CD14-positive monocyte (primary cell): Measurements from ENCODE around the gene SLC35F4. TPM values are rescaled to one million over a fixed set of nuclear protein-coding genes. Genes with fewer than 3 reads are reported as not detected.

ENCODE experiments used
- DNase-seq, 3 donors: peaks; one replicate each; pipeline ENCODE4 v3.0.0-alpha.2; 2011 to 2022
- H2AFZ ChIP-seq: 2 replicates; pipeline ENCODE4 v1.6.0; 2012; ENCODE audit warnings: mild to moderate bottlenecking, low read depth, low read length, inconsistent platforms; ENCODE audit not compliant: insufficient read depth, poor library complexity, severe bottlenecking
- H3K27ac ChIP-seq, 2 donors: 1 replicate in 1 of 2; 2 replicates in 1 of 2; pipeline ENCODE4 v1.5.1; 2012 to 2013; ENCODE audit warnings: low read length in 2 of 2, control low read depth in 1 of 2, inconsistent platforms in 1 of 2, low read depth in 1 of 2, mild to moderate bottlenecking in 1 of 2
- H3K27me3 ChIP-seq, 2 donors: one replicate each; pipeline versions ENCODE4 v1.6.0 to v1.6.1; 2011 to 2013; ENCODE audit warnings: low read length in 2 of 2; ENCODE audit not compliant: control insufficient read depth in 2 of 2, insufficient read depth in 2 of 2
- H3K36me3 ChIP-seq, 2 donors: replicated peaks in 1 of 2; 1 replicate in 1 of 2; 2 replicates in 1 of 2; pipeline versions ENCODE4 v1.5.1 to v1.6.1; 2012 to 2013; ENCODE audit warnings: low read length in 2 of 2, control low read depth in 1 of 2, inconsistent platforms in 1 of 2, mild to moderate bottlenecking in 1 of 2; ENCODE audit not compliant: insufficient read depth in 2 of 2, control insufficient read depth in 1 of 2
- H3K4me1 ChIP-seq, 2 donors: 1 replicate in 1 of 2; 2 replicates in 1 of 2; pipeline versions ENCODE4 v1.5.1 to v1.6.1; 2012 to 2013; ENCODE audit warnings: low read length in 2 of 2, control low read depth in 1 of 2, inconsistent platforms in 1 of 2, mild to moderate bottlenecking in 1 of 2, moderate library complexity in 1 of 2; ENCODE audit not compliant: insufficient read depth in 2 of 2, control insufficient read depth in 1 of 2
- H3K4me2 ChIP-seq: replicated peaks from 2 replicates; pipeline ENCODE3; 2012; ENCODE audit warnings: low read length, moderate library complexity, mild to moderate bottlenecking; ENCODE audit not compliant: poor library complexity, severe bottlenecking; ENCODE audit errors: extremely low read depth
- H3K4me3 ChIP-seq, 3 experiments: fragments of 200-600 bp in 1 of 3; sonication (generic) in 1 of 3; replicated peaks in 1 of 3; 1 replicate in 2 of 3; 2 replicates in 1 of 3; pipeline ENCODE4 v1.5.1; 2011 to 2013; ENCODE audit warnings: low read length in 3 of 3, mild to moderate bottlenecking in 3 of 3, control low read depth in 2 of 3, low read depth in 2 of 3, inconsistent platforms in 1 of 3, moderate library complexity in 1 of 3
- H3K79me2 ChIP-seq: 2 replicates; pipeline ENCODE4 v1.6.0; 2012; ENCODE audit warnings: mild to moderate bottlenecking, control low read depth, inconsistent platforms, low read length, moderate library complexity; ENCODE audit not compliant: insufficient read depth
- H3K9ac ChIP-seq: 2 replicates; pipeline ENCODE4 v1.6.0; 2017; ENCODE audit warnings: low read length, mild to moderate bottlenecking; ENCODE audit not compliant: insufficient read depth, poor library complexity, severe bottlenecking
- H3K9me3 ChIP-seq, 2 donors: replicated peaks in 1 of 2; 1 replicate in 1 of 2; 2 replicates in 1 of 2; pipeline versions ENCODE4 v1.5.1 to v1.6.1; 2012 to 2013; ENCODE audit warnings: low read length in 2 of 2, control low read depth in 1 of 2; ENCODE audit not compliant: control insufficient read depth in 1 of 2, insufficient read depth in 1 of 2
- H4K20me1 ChIP-seq: 2 replicates; pipeline ENCODE4 v1.6.0; 2012; ENCODE audit warnings: mild to moderate bottlenecking, low read length, control low read depth, moderate library complexity; ENCODE audit not compliant: insufficient read depth
- H3K27ac Mint-ChIP-seq, 7 donors: one replicate each; pipeline ENCODE4 v1.8.0; 2020; ENCODE audit warnings: mild to moderate bottlenecking in 7 of 7, mixed read lengths in 7 of 7, moderate library complexity in 6 of 7, inconsistent platforms in 2 of 7
- H3K27me3 Mint-ChIP-seq, 3 donors: one replicate each; pipeline ENCODE4 v1.8.0; 2021 to 2022; ENCODE audit warnings: low read depth in 3 of 3, mild to moderate bottlenecking in 3 of 3, mixed read lengths in 3 of 3, moderate library complexity in 3 of 3, inconsistent platforms in 1 of 3
- H3K36me3 Mint-ChIP-seq, 2 donors: one replicate each; pipeline ENCODE4 v1.8.0; 2020; ENCODE audit warnings: mixed read lengths in 2 of 2, inconsistent platforms in 1 of 2, mild to moderate bottlenecking in 1 of 2
- H3K4me1 Mint-ChIP-seq: one replicate; pipeline ENCODE4 v1.8.0; 2020; ENCODE audit warnings: mild to moderate bottlenecking, mixed read lengths
- H3K4me3 Mint-ChIP-seq, 2 donors: one replicate each; pipeline ENCODE4 v1.8.0; 2020; ENCODE audit warnings: mild to moderate bottlenecking in 2 of 2, mixed read lengths in 2 of 2, moderate library complexity in 1 of 2
- H3K9me3 Mint-ChIP-seq, 7 donors: one replicate each; pipeline ENCODE4 v1.8.0; 2020 to 2022; ENCODE audit warnings: mixed read lengths in 7 of 7, mild to moderate bottlenecking in 6 of 7, moderate library complexity in 6 of 7, inconsistent platforms in 2 of 7
- WGBS: methylation state at CpG from one replicate; pipeline ENCODE4 v1.1.5; 2013; ENCODE audit warnings: missing lambda C conversion rate; ENCODE audit not compliant: insufficient coverage; 5-methylcytosine and 5-hydroxymethylcytosine counted together
- intact Hi-C, 2 donors: fragments of 100-400 bp; cut with micrococcal nuclease; formaldehyde crosslinking; loops; one replicate each; pipeline versions ENCODE4 v1.15.0 to v1.15.1; 2023
- polyA plus RNA-seq, 3 donors: library from polyadenylated mRNA; depleted of rRNA in 1 of 3; unstranded in 2 of 3; stranded (reverse) in 1 of 3; fragments of 300-500 nt in 2 of 3; fragments of >200 nt in 1 of 3; fragmentation: Illumina TruSeq in 2 of 3; gene quantifications; 1 replicate in 2 of 3; 2 replicates in 1 of 3; pipeline ENCODE4 v1.2.3, GENCODE V29; 2012 to 2021
- TF ChIP-seq, protein P1 (sequence below): fragments of 200-600 bp; IDR thresholded peaks from one replicate; pipeline ENCODE4 v1.8.0; 2022; ENCODE audit warnings: antibody characterized with exemption, mild to moderate bottlenecking

Gene SLC35F4
- polyA plus RNA-seq, 3 donors, result not detected

DNA sequence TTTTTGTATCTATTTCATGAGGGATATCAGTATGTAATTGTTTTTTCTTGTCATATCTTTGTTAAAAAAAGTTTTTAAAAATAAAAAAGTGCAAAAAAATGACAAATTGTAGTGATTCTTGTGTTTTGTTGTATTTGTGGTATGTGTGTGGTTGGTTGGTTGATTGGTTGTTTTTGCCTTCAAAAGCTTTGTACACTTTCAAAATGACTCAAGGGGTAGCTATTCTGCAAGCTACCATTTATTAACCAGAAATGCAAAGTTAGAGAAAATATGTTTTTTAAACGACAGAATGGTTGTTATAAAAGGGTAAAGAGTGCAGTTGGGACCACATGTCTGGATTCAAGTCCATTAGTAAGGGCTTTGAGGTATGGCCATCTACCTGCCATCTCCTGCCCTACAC lies 119.3 kb downstream of the SLC35F4 start:
- Histone ChIP-seq H3K36me3 (no peaks in the 10 kb centered on the region), H3K27ac (no peak overlapping the region), H3K27me3 (no peaks in the 10 kb centered on the region), H3K9me3 (no peaks in the 10 kb centered on the region), H3K4me3 (no peak overlapping the region), H3K79me2 (no peaks in the 10 kb centered on the region), H3K9ac (no peak overlapping the region), H3K4me1 (no peaks in the 10 kb centered on the region), H4K20me1 (no peaks in the 10 kb centered on the region), H2AFZ (no peak overlapping the region), H3K4me2 (no peak overlapping the region)
- Mint-ChIP-seq H3K36me3 (no peaks in the 10 kb centered on the region), H3K27ac (no peak overlapping the region), H3K4me3 (no peak overlapping the region), H3K9me3 (peaks cover 2 to 12% (median 7%) of the 10 kb centered on the region in 7 donors), H3K27me3 (no peaks in the 10 kb centered on the region), H3K4me1 (no peaks in the 10 kb centered on the region)
- intact Hi-C loops, result no loop called here
- TF ChIP-seq, protein P1, sequence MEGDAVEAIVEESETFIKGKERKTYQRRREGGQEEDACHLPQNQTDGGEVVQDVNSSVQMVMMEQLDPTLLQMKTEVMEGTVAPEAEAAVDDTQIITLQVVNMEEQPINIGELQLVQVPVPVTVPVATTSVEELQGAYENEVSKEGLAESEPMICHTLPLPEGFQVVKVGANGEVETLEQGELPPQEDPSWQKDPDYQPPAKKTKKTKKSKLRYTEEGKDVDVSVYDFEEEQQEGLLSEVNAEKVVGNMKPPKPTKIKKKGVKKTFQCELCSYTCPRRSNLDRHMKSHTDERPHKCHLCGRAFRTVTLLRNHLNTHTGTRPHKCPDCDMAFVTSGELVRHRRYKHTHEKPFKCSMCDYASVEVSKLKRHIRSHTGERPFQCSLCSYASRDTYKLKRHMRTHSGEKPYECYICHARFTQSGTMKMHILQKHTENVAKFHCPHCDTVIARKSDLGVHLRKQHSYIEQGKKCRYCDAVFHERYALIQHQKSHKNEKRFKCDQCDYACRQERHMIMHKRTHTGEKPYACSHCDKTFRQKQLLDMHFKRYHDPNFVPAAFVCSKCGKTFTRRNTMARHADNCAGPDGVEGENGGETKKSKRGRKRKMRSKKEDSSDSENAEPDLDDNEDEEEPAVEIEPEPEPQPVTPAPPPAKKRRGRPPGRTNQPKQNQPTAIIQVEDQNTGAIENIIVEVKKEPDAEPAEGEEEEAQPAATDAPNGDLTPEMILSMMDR, result no peak
- WGBS, result no CpG with 5 or more reads among the region's 1 CpG
- DNase-seq, result no peak

DNA sequence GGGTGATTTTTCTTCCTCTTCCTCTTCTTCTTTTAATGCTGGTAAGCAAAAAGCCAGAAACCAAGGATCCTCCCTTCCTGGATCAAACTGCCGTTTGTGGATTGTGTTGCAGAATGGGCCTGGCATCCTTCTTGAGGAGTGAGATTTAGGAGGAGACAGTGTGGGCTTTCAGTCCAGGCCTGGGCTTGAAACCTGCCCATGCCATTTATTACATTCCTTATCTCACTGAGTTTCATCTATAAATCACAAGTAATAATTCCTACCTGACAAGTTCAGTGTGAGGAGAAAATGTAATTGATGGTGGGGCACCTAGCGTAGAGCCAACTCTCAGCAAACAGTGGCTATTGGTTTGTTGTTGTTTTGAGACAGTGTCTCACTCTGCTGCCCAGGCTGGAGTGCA lies 126.4 kb downstream of the SLC35F4 start:
- H3K36me3 ChIP-seq, result no peaks in the 10 kb centered on the region
- no peak overlapping the region for H3K4me2 ChIP-seq
- H3K9me3 Mint-ChIP-seq, result peaks cover 5 to 16% (median 11%) of the 10 kb centered on the region in 7 donors
- no peaks in the 10 kb centered on the region for H3K27me3 Mint-ChIP-seq
- H3K4me3 ChIP-seq, result no peak overlapping the region
- no peaks in the 10 kb centered on the region for H3K36me3 Mint-ChIP-seq
- no peaks in the 10 kb centered on the region for H3K27me3 ChIP-seq
- no peak overlapping the region for H3K27ac ChIP-seq
- H4K20me1 ChIP-seq, result no peaks in the 10 kb centered on the region
- no peak overlapping the region for H2AFZ ChIP-seq
- 100% methylated on average over 1 of the region's 2 CpGs for WGBS
- H3K9ac ChIP-seq, result no peak overlapping the region
- H3K27ac Mint-ChIP-seq, result no peak overlapping the region
- no peaks in the 10 kb centered on the region for H3K4me1 Mint-ChIP-seq
- no peak for DNase-seq
- intact Hi-C loops, result no loop called here
- TF ChIP-seq, protein P1, result no peak
- H3K9me3 ChIP-seq, result no peaks in the 10 kb centered on the region
- H3K4me1 ChIP-seq, result no peaks in the 10 kb centered on the region
- H3K79me2 ChIP-seq, result no peaks in the 10 kb centered on the region
- no peak overlapping the region for H3K4me3 Mint-ChIP-seq
